SK-N-MC (cell line): ENCODE results near the gene GPATCH2.
"Not testable (repeated sequence)": the region's sequence is repeated elsewhere in the genome, so short reads cannot be mapped to it uniquely, and the experiment has no call there.

ENCODE experiments used
- DNase-seq: peaks from one replicate; pipeline ENCODE4 v3.0.0-alpha.2; 2011; ENCODE audit warnings: low read depth, low spot score
- H3K27ac ChIP-seq: fragments of 200-600 bp; sonication (generic); 2 replicates; pipeline ENCODE4 v1.5.1; 2016; ENCODE audit warnings: mixed run types
- H3K36me3 ChIP-seq: fragments of 200-600 bp; sonication (generic); 2 replicates; pipeline ENCODE4 v1.6.1; 2017; ENCODE audit warnings: antibody characterized with exemption, low read length, mixed read lengths; ENCODE audit not compliant: insufficient read depth
- H3K4me3 ChIP-seq: fragments of 200-600 bp; sonication (generic); 2 replicates; pipeline ENCODE4 v1.5.1; 2016
- H3K9ac ChIP-seq: fragments of 200-600 bp; sonication (generic); 2 replicates; pipeline ENCODE4 v1.8.0; 2017; ENCODE audit warnings: mixed run types, mixed read lengths; ENCODE audit not compliant: insufficient read length
- H3K9me3 ChIP-seq: fragments of 200-600 bp; sonication (generic); 2 replicates; pipeline ENCODE4 v1.6.1; 2017; ENCODE audit warnings: low read depth, mild to moderate bottlenecking, antibody characterized with exemption, low read length, moderate library complexity, mixed read lengths
- EZH2 ChIP-seq: fragments of 200-600 bp; sonication (generic); IDR thresholded peaks from one replicate; pipeline ENCODE4 v1.6.1; 2017; ENCODE audit warnings: antibody characterized with exemption
- FOXP2 ChIP-seq: optimal IDR thresholded peaks from 2 replicates; pipeline ENCODE3; 2011; ENCODE audit warnings: mild to moderate bottlenecking, moderate library complexity; ENCODE audit not compliant: insufficient read depth; ENCODE audit errors: extremely low read length, control extremely low read depth
- POLR2AphosphoS5 ChIP-seq: IDR thresholded peaks from 2 replicates; pipeline ENCODE4 v1.6.1; 2012; ENCODE audit warnings: mild to moderate bottlenecking, low read depth, low read length, borderline replicate concordance

Gene GPATCH2

GRCh38 chr1:217525773-217526490 is 105.0 kb downstream of the GPATCH2 start:
- TF ChIP-seq POLR2AphosphoS5 (no peak), FOXP2 (no peak), EZH2 (no peak)
- no peak for DNase-seq
- no peak overlapping the region for H3K9ac ChIP-seq
- H3K27ac ChIP-seq, result no peak overlapping the region
- no peaks in the 10 kb centered on the region for H3K9me3 ChIP-seq
- no peak overlapping the region for H3K4me3 ChIP-seq
- H3K36me3 ChIP-seq, result no peaks in the 10 kb centered on the region

- Histone ChIP-seq H3K9me3 (no peaks in the 10 kb centered on the region), H3K9ac (no peak overlapping the region), H3K36me3 (no peaks in the 10 kb centered on the region), H3K4me3 (no peak overlapping the region), H3K27ac (no peak overlapping the region)
- no peak for DNase-seq
- no peak for TF ChIP-seq EZH2
- no peak for TF ChIP-seq FOXP2
- no peak for TF ChIP-seq POLR2AphosphoS5
Measured at GRCh38 chr1:217524787-217525520, 105.9 kb downstream of the GPATCH2 start.

- not testable (repeated sequence) for H3K9ac ChIP-seq, H3K27ac ChIP-seq, H3K36me3 ChIP-seq, H3K4me3 ChIP-seq, DNase-seq, H3K9me3 ChIP-seq
Measured at GRCh38 chr1:217523921-217524320, 107.0 kb downstream of the GPATCH2 start.

- H3K4me3 ChIP-seq, result no peak overlapping the region
- DNase-seq, result no peak
- TF ChIP-seq EZH2 (no peak), POLR2AphosphoS5 (no peak), FOXP2 (no peak)
- no peaks in the 10 kb centered on the region for H3K9me3 ChIP-seq
- H3K9ac ChIP-seq, result no peak overlapping the region
- H3K27ac ChIP-seq, result no peak overlapping the region
- H3K36me3 ChIP-seq, result no peaks in the 10 kb centered on the region
Measured at GRCh38 chr1:217522277-217522676, 108.6 kb downstream of the GPATCH2 start.

GRCh38 chr1:217521317-217521716 is 109.6 kb downstream of the GPATCH2 start:
- no peak for DNase-seq
- no peak for TF ChIP-seq EZH2
- TF ChIP-seq FOXP2, result no peak
- TF ChIP-seq POLR2AphosphoS5, result no peak
- Histone ChIP-seq H3K4me3 (no peak overlapping the region), H3K36me3 (no peaks in the 10 kb centered on the region), H3K27ac (no peak overlapping the region), H3K9me3 (no peaks in the 10 kb centered on the region), H3K9ac (no peak overlapping the region)

- Histone ChIP-seq H3K27ac (no peak overlapping the region), H3K36me3 (no peaks in the 10 kb centered on the region), H3K4me3 (no peak overlapping the region), H3K9me3 (no peaks in the 10 kb centered on the region), H3K9ac (no peak overlapping the region)
- no peak for DNase-seq
- TF ChIP-seq FOXP2, result no peak
- no peak for TF ChIP-seq POLR2AphosphoS5
- no peak for TF ChIP-seq EZH2
Measured at GRCh38 chr1:217506878-217507277, 124.0 kb downstream of the GPATCH2 start.

- Histone ChIP-seq H3K9me3 (no peaks in the 10 kb centered on the region), H3K36me3 (no peaks in the 10 kb centered on the region), H3K9ac (no peak overlapping the region), H3K27ac (no peak overlapping the region), H3K4me3 (no peak overlapping the region)
- DNase-seq, result no peak
- TF ChIP-seq POLR2AphosphoS5 (no peak), FOXP2 (no peak), EZH2 (no peak)
Measured at GRCh38 chr1:217498209-217498608, 132.7 kb downstream of the GPATCH2 start.

GRCh38 chr1:217495249-217495648 is 135.6 kb downstream of the GPATCH2 start:
- TF ChIP-seq FOXP2 (no peak), EZH2 (no peak), POLR2AphosphoS5 (no peak)
- no peaks in the 10 kb centered on the region for H3K9me3 ChIP-seq
- no peak for DNase-seq

GRCh38 chr1:217494767-217495166 is 136.1 kb downstream of the GPATCH2 start:
- no peaks in the 10 kb centered on the region for H3K9me3 ChIP-seq
- no peak for TF ChIP-seq POLR2AphosphoS5
- no peak overlapping the region for H3K4me3 ChIP-seq
- no peaks in the 10 kb centered on the region for H3K36me3 ChIP-seq
- DNase-seq, result no peak
- H3K27ac ChIP-seq, result no peak overlapping the region
- no peak overlapping the region for H3K9ac ChIP-seq

More at GRCh38 chr1:217495249-217495648, 135.6 kb downstream of the GPATCH2 start:
- H3K27ac ChIP-seq, result no peak overlapping the region
- no peak overlapping the region for H3K9ac ChIP-seq
- H3K36me3 ChIP-seq, result no peaks in the 10 kb centered on the region
- H3K4me3 ChIP-seq, result no peak overlapping the region
